IPS-11a (cell line): ENCODE results near the gene ATP6AP1.

ENCODE experiments used
- H3K4me3 ChIP-seq: one replicate; pipeline ENCODE4 v1.5.1; 2013; ENCODE audit warnings: low read depth, low read length, control low read depth

The ATP6AP1 gene

DNA sequence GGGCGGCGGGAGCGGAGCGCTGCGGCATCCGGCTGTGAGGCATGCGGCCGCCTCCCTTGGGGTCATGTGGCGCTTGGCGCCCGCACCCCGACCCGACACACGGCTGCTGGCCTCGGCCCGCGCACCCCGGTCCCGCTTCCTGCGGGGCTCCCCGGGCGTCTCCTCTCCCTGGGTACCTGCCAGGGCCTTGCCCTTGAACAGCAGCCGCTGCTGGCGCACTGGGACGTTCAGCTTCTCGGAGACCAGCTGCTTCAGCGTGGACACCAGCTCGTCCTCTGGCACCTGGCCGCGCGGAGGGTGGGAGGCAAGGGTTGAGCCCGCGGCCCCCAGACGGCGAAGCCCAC lies 57.5 kb downstream of the ATP6AP1 start:
- peak overlapping the region; percentile 57 for H3K4me3 ChIP-seq
